Purkinje cell (primary cell): ENCODE measurements around the gene XPNPEP2. TPM values are rescaled to one million over a fixed set of nuclear protein-coding genes. Genes with fewer than 3 reads are reported as not detected.

Experiments
- polyA plus RNA-seq: library from polyadenylated mRNA; unstranded; fragments of >200 nt; fragmentation: Nextera tagmentation; gene quantifications from 2 replicates; pipeline ENCODE4 v1.2.1, GENCODE V29; 2014

XPNPEP2 gene
- polyA plus RNA-seq = not detected in 2 replicates

GRCh38 chrX:129738466-129739308 is at the start of gene XPNPEP2:
Gene XPNPEP2 (plus strand): TSS chrX:129738979. CDS start chrX:129739214, 235 bp downstream.

GRCh38 chrX:129779747-129780146 is 41.0 kb downstream of the XPNPEP2 start, which contains the start of gene SASH3:
Gene SASH3 (plus strand): TSS chrX:129779949. CDS start chrX:129780098, 149 bp downstream.

Other genes starting within 250 kb of the XPNPEP2 start
- 22.0 and 28.2 TPM in 2 replicates for gene SMARCA1, start 215.5 kb upstream of the XPNPEP2 start, polyA plus RNA-seq
- gene OCRL, start 198.7 kb upstream of the XPNPEP2 start, polyA plus RNA-seq = 10.2 and 14.5 TPM in 2 replicates
- gene APLN, start 84.0 kb upstream of the XPNPEP2 start, polyA plus RNA-seq = not detected in 2 replicates
- not detected in 2 replicates for gene SASH3, start 41.0 kb downstream of the XPNPEP2 start, polyA plus RNA-seq
- 13.2 and 18.5 TPM in 2 replicates for gene ZDHHC9, start 104.9 kb downstream of the XPNPEP2 start, polyA plus RNA-seq
- 5.0 and 6.4 TPM in 2 replicates for gene UTP14A, start 167.2 kb downstream of the XPNPEP2 start, polyA plus RNA-seq
- gene BCORL1, start 243.7 kb downstream of the XPNPEP2 start, polyA plus RNA-seq = 0.18 and 0.24 TPM in 2 replicates